Esophagus muscularis mucosa (tissue), 4 donors: ENCODE data around the gene CD24.

ENCODE experiments used
- CTCF ChIP-seq, 3 experiments: fragments of 200-600 bp in 2 of 3; fragments of 450-650 bp in 1 of 3; sonication (generic) in 2 of 3; IDR thresholded peaks; one replicate each; pipeline ENCODE4 v1.5.1; 2017 to 2019; ENCODE audit warnings: antibody characterized with exemption in 3 of 3, mild to moderate bottlenecking in 2 of 3, moderate library complexity in 1 of 3
- EP300 ChIP-seq: sonication (generic); formaldehyde crosslinking; IDR thresholded peaks from one replicate; pipeline ENCODE4 v1.6.1; 2017; ENCODE audit warnings: antibody characterized with exemption
- POLR2A ChIP-seq: fragments of 450-650 bp; IDR thresholded peaks from one replicate; pipeline ENCODE4 v1.6.1; 2017; ENCODE audit warnings: antibody characterized with exemption, moderate library complexity, mild to moderate bottlenecking, low read depth

DNA sequence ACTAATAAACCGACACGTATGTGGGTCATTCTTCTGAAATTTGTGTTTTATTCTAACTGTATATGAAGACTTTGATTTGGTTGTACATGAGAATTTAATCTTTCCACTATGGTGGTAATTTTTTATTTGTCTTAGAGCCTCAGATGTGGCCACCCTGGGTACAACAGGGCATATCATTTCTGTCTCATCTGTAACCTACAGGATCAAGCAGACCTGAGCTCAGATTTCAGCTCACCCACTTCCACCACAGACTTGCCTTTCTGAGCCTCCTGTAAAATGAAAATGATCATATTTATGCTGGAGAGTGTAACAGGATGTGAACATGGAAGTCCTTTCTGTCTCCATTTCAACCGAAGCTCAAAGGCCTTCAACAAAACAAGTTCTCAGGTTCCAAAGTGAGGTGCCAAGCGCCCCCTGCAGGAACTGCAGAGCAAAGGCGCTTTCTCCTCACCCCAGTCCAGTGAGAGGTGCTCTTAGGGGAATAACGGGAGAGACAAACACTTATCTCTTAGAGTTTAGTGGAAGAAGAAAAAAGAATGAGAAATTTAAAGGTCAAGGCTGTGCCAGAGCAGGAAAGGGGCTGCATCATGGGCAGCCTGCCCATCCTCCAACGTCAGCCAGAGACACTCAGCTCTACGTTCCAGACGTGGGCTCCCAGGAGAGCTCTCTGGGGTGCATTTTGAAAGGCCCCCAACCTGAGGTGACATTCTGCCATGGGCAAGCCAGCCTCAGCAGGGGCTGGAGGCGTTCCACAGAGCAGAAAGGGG is 23.0 kb upstream of the CD24 start:
- TF ChIP-seq CTCF (IDR thresholded peaks at IDR 0.05) (peak; percentile 11 to 47 (median 23)), POLR2A (no peak), EP300 (no peak)
